Measurements from ENCODE around the gene ACTL9.
"Not testable (repeated sequence)": the region's sequence is repeated elsewhere in the genome, so short reads cannot be mapped to it uniquely, and the experiment has no call there.

The ACTL9 gene, protein sequence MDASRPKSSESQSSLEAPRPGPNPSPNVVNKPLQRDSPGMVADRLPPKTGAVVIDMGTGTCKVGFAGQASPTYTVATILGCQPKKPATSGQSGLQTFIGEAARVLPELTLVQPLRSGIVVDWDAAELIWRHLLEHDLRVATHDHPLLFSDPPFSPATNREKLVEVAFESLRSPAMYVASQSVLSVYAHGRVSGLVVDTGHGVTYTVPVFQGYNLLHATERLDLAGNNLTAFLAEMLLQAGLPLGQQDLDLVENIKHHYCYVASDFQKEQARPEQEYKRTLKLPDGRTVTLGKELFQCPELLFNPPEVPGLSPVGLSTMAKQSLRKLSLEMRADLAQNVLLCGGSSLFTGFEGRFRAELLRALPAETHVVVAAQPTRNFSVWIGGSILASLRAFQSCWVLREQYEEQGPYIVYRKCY

GRCh38 chr19:8698433-8699063 is at the start of gene ACTL9:
Gene ACTL9, minus strand, starts transcription at chr19:8698795. Its CDS starts 94 bp downstream, at chr19:8698701.
- no peak for DNase-seq

- not testable (repeated sequence) for DNase-seq
Observed at GRCh38 chr19:8739291-8740065, 40.9 kb upstream of the ACTL9 start.

- DNase-seq, result no peak
Observed at GRCh38 chr19:8738377-8738776, 39.8 kb upstream of the ACTL9 start.

GRCh38 chr19:8731428-8732169 is 33.0 kb upstream of the ACTL9 start:
- DNase-seq, result peak in 1 of 2 donors; percentile 8

GRCh38 chr19:8724276-8724675 is 25.7 kb upstream of the ACTL9 start:
- DNase-seq, result no peak

DNA sequence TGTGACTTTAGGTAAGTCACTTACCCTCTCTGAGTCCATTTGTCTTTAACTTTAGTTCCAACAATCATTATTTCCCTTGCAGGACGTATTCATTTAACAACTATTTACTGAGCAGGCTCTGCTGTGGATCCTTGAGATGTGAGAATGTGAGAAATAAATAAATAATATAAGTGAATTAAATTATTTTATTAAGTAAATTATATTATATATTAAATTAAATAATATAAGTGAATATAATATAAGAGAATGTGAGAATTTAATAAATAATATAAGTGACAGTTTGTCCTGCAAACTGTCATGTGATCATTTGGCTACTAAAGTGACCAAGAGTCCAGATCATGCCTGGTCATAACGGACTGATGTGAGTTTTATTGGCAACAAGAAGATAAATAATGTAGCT is 23.4 kb upstream of the ACTL9 start:
- no peak for DNase-seq

GRCh38 chr19:8721334-8721733 is 22.7 kb upstream of the ACTL9 start, which contains the start of gene OR2Z1:
Gene OR2Z1, plus strand, starts transcription at chr19:8721634. Its CDS starts 9,395 bp downstream, at chr19:8731029.
- DNase-seq, result no peak

DNA sequence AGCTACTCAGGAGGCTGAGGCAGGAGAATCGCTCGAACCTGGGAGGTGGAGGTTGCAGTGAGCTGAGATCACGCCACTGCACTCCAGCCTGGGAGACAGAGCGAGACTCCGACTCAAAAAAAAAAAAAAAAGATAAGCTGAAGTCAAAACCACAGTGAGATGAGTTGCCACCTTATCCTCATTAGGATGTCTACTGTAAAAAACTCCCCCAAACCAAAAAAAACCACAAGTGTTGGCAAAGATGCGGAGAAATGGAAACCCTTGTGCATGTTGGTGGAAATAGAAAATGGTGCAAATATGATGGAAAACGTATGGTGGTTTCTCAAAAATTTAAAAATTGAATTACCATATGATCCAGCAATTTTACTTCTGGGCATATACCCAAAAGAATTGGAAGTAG is 11.7 kb upstream of the ACTL9 start:
- not testable (repeated sequence) for DNase-seq

DNA sequence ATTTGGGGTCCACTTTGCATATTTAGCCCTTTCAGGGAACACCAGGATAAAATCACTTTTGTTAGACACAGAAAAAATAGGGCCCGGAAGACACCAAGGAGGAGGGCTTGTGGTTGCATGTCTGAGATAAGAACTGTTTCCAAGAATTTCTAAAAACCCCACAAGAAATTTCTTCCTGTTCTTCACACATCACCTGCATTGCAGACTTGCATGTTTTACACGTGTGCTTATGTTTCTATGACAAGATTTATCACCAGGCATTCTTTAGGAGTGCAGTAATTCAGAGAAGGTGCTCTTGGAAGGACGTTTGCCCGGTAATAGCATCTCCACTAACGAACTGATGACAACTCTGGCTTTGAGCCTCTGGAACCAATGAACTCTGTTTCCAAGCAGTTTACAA is 7.1 kb upstream of the ACTL9 start:
- no peak for DNase-seq

GRCh38 chr19:8705304-8705703 is 6.7 kb upstream of the ACTL9 start:
- not testable (repeated sequence) for DNase-seq

- no peak for DNase-seq
Observed at GRCh38 chr19:8703223-8703622, 4.6 kb upstream of the ACTL9 start.

DNA sequence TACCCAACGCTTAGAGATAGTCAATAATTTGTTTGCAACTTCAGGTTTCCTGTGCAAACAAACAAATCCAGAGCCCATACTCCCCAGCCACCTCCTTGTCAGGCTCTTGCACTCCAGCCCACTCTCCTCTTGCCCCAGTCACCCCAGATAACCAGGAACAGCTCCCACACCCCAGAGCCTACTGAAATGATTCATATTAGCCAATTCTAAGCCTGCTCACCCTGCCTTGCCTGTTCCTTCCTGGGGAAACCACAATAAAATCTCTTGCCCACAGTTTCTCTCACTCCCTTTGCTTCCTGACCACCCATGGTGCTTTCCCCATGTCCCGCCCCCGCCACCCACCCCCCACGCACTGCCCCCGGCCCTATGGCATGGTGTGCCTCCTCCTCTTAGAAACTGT is 3.8 kb upstream of the ACTL9 start:
- peak; percentile 27 for DNase-seq

DNA sequence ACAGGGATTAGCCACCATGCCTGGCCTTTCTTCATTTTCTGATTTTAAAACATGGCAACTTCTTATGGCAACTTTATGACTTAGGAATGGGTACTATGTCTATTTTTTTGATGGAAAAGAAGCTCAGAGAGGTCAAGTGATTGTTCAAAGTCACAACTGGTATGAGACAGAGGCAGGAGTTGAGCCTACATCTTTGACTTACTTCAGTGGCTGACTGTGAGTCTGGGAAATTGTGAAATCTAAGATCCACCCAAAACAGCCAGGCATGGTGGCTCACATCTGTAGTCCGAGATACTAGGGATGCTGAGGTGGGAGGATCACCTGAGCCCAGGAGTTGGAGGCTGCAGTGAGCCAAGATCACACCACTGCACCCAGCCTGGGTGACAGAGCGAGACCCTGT is 2.4 kb upstream of the ACTL9 start:
- no peak for DNase-seq

GRCh38 chr19:8699908-8700307 is 1.3 kb upstream of the ACTL9 start:
- DNase-seq, result no peak

DNA sequence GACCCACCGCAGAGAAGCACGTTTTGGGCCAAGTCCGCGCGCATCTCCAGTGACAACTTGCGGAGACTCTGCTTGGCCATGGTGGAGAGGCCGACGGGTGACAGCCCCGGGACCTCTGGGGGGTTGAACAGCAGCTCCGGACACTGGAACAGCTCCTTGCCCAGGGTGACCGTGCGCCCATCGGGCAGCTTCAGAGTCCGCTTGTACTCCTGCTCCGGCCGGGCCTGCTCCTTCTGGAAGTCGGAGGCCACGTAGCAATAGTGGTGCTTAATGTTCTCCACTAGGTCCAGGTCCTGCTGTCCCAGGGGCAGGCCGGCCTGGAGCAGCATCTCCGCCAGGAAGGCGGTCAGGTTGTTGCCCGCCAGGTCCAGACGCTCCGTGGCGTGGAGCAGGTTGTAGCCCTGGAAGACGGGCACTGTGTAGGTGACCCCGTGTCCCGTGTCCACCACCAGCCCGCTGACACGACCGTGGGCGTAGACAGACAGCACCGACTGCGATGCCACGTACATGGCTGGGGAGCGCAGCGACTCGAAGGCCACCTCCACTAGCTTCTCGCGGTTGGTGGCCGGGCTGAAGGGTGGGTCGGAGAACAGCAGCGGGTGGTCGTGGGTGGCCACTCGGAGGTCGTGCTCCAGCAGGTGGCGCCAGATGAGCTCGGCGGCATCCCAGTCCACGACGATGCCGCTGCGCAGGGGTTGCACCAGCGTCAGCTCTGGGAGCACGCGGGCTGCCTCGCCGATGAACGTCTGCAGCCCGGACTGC is 743 bp downstream of the ACTL9 start:
- DNase-seq, result peak in 1 of 2 donors; percentile 33

DNA sequence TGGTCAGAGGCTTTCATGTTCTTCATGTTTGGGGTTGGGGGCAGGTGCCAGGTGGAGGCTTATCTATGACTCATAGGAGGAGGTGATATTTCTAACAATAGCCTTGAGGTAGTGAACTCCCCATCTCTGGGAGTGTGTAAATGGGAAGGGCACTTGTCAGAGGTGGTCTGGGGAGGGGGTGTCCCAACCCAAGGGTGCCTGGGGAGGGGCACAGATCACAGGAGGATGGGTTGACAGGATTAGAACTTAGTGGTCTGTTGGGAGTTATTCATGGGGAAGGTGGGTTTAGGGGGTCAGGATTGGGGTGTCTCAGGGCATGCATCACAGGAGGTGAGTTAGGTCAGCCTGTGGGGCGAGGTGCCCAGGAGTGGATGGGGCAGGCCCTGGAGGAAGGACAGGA is 1.6 kb downstream of the ACTL9 start:
- no peak for DNase-seq

GRCh38 chr19:8695911-8696310 is 2.7 kb downstream of the ACTL9 start:
- no peak for DNase-seq

DNA sequence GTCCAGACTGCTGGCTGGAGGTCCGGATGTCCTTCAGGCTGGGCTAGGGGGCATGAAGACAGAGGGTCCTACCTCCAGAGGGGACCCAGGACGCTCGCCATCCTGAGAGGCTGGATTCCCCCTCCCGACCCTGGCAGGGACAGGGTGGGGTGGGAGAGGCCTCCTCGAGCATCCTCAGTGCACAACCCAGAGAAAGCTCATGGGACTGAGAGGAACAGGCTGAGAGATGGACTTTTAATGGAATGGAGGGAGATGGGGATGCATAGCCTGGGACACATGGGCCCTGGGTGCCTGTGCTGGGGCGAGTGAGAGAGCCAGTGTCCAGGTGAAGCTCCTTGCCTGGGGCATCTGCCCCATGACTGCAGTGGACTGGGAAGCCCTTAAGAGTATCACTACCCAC is 3.1 kb downstream of the ACTL9 start:
- no peak for DNase-seq

DNA sequence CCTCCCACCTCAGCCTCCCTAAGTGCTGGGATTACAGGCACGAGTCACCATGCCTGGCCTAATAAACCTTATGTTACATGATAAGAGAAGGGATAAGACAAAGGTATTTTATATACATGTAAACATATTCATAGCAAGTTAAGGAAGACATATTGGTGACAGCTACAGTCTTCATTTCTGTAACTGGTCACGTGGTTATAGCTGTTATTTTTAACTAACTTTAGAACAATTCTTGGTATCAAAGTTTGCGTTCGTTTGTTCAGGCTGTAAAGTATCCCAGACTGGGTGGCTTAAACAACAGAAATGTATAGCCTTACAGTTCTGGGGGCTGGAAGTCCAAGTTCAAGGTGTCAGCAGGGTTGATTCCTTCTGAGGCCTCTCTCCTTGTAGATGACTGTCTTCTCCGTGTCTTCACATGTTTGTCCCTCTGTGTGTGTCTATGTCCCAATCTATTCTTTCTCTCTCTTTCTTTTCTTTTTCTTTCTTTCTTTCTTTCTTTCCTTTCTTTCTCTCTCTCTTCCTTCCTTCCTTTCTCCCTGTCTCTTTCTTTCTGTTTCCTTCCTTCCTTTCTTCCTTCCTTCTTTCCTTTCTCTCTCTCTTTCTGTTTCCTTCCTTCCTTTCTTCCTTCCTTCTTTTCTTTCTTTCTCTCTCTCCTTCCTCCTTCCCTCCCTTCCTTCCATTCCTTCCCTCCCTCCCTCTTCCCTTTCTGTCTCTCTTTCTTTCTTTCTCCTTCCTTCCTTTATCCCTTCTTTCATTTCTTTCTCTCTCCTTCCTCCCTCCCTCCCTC is 7.6 kb downstream of the ACTL9 start:
- DNase-seq, result no peak

DNA sequence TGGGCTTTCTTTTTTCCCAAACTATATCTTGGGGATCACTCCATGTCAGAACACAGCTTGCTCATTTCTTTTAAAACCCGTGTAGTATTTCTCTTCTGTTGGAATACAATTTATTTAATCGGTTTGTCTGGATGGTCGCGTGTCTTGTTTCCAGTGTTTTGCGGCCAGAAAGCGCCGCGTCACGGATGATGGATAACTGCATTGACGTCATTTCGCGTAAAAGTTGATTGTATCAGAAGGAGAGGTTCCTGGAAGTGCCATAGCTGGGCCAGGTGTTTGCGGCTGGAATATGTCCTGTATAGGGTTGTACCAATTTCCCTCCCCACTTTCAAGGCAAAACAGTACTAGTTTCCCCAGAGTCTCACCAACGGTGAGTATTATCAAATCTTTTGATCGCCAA is 9.7 kb downstream of the ACTL9 start:
- no peak for DNase-seq

DNA sequence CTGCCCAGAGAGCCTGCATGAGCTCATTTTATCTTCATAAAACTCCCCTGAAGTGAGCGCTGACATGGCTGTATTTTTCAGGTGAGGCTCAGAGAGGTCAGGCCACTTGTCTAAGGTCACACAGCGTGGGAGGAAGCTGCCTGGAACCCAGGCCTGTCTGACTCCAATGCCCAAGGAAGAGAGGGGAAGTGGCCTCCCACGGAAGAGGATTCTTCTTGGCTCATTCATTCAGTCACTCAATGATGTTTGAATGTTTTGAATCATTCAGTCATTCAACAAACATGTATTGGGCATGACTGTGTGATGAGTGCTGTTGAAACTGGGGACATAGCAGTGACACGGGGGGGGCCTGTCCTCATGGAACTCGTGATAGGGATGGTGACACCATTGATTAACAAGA is 12.0 kb downstream of the ACTL9 start:
- no peak for DNase-seq
